Measurements from ENCODE around the gene QRSL1.
"Not testable (repeated sequence)": the region's sequence is repeated elsewhere in the genome, so short reads cannot be mapped to it uniquely, and the experiment has no call there.

The QRSL1 gene

GRCh38 chr6:106622412-106622811 is 7.0 kb upstream of the QRSL1 start:
- H3K18ac ChIP-seq (ENCODE audit: low read depth in 1 of 2, low read length in 2 of 2), result no peak overlapping the region
- no peak overlapping the region for H3K4ac ChIP-seq (ENCODE audit: low read depth in 1 of 2, low read length in 2 of 2)
- H4K91ac ChIP-seq (ENCODE audit: low read length), result no peak overlapping the region
- no peak overlapping the region for H2BK15ac ChIP-seq (ENCODE audit: low read depth, poor library complexity, severe bottlenecking)
- peaks cover 2% of the 10 kb centered on the region for H3K4me1 ChIP-seq (ENCODE audit: control insufficient read depth, insufficient read depth, low read depth, low read length)
- H3K9me3 ChIP-seq (ENCODE audit: control insufficient read depth, low read length), result no peaks in the 10 kb centered on the region
- H3K9ac ChIP-seq (ENCODE audit: low read length), result no peak overlapping the region
- H2BK120ac ChIP-seq (ENCODE audit: low read depth, low read length), result no peak overlapping the region
- no peak overlapping the region for H3K4me3 ChIP-seq (ENCODE audit: insufficient read depth in 1 of 2, low read depth in 1 of 2, low read length in 2 of 2)
- no peak overlapping the region for H2BK12ac ChIP-seq (ENCODE audit: low read length in 2 of 2)
- H3K36me3 ChIP-seq (ENCODE audit: control insufficient read depth in 1 of 2, insufficient read depth in 2 of 2, low read depth in 1 of 2, low read length in 2 of 2), result peaks cover 0 to 15% of the 10 kb centered on the region in 2 experiments
- H3K4me2 ChIP-seq (ENCODE audit: low read length, poor library complexity, severe bottlenecking), result no peak overlapping the region
- peaks cover 6% of the 10 kb centered on the region for H3K79me1 ChIP-seq (replicated peaks; ENCODE audit: low read length, poor library complexity, severe bottlenecking)
- peak overlapping the region; percentile 3 for H2AK5ac ChIP-seq (ENCODE audit: low read length, severe bottlenecking)
- peak overlapping the region in 1 of 2 experiments; percentile 24 for H3K23ac ChIP-seq (ENCODE audit: low read length in 2 of 2)
- no peak overlapping the region for H2BK5ac ChIP-seq (ENCODE audit: low read depth, low read length, poor library complexity, severe bottlenecking)
- H3K14ac ChIP-seq (ENCODE audit: low read length in 2 of 2), result no peak overlapping the region
- no peak overlapping the region for H4K8ac ChIP-seq (ENCODE audit: low read length)
- no peak overlapping the region for H2AFZ ChIP-seq (ENCODE audit: low read depth, low read length)
- H3K27ac ChIP-seq (ENCODE audit: low read length, poor library complexity, severe bottlenecking), result no peak overlapping the region
- no peak for DNase-seq
- H3K27me3 ChIP-seq (ENCODE audit: control insufficient read depth in 1 of 2, insufficient read depth in 1 of 2, low read length in 2 of 2), result no peaks in the 10 kb centered on the region
- WGBS, result 97% methylated on average over 8 of the region's 8 CpGs

- H3K27ac ChIP-seq (ENCODE audit: low read length, poor library complexity, severe bottlenecking), result no peak overlapping the region
- no peak overlapping the region for H3K9ac ChIP-seq (ENCODE audit: low read length)
- H2BK12ac ChIP-seq (ENCODE audit: low read length in 2 of 2), result no peak overlapping the region
- peaks cover 2% of the 10 kb centered on the region for H3K4me1 ChIP-seq (ENCODE audit: control insufficient read depth, insufficient read depth, low read depth, low read length)
- H3K36me3 ChIP-seq (ENCODE audit: control insufficient read depth in 1 of 2, insufficient read depth in 2 of 2, low read depth in 1 of 2, low read length in 2 of 2), result peaks cover 0 to 15% of the 10 kb centered on the region in 2 experiments
- H3K18ac ChIP-seq (ENCODE audit: low read depth in 1 of 2, low read length in 2 of 2), result no peak overlapping the region
- H3K9me3 ChIP-seq (ENCODE audit: control insufficient read depth, low read length), result no peaks in the 10 kb centered on the region
- H3K4me2 ChIP-seq (ENCODE audit: low read length, poor library complexity, severe bottlenecking), result no peak overlapping the region
- no peak overlapping the region for H3K4ac ChIP-seq (ENCODE audit: low read depth in 1 of 2, low read length in 2 of 2)
- no peak overlapping the region for H2BK5ac ChIP-seq (ENCODE audit: low read depth, low read length, poor library complexity, severe bottlenecking)
- no peak overlapping the region for H4K8ac ChIP-seq (ENCODE audit: low read length)
- no peak overlapping the region for H2AK5ac ChIP-seq (ENCODE audit: low read length, severe bottlenecking)
- no peak overlapping the region for H3K23ac ChIP-seq (ENCODE audit: low read length in 2 of 2)
- peaks cover 6% of the 10 kb centered on the region for H3K79me1 ChIP-seq (replicated peaks; ENCODE audit: low read length, poor library complexity, severe bottlenecking)
- H4K91ac ChIP-seq (ENCODE audit: low read length), result no peak overlapping the region
- DNase-seq, result no peak
- H2BK15ac ChIP-seq (ENCODE audit: low read depth, poor library complexity, severe bottlenecking), result no peak overlapping the region
- WGBS, result 82% methylated on average over 1 of the region's 1 CpG
- H3K27me3 ChIP-seq (ENCODE audit: control insufficient read depth in 1 of 2, insufficient read depth in 1 of 2, low read length in 2 of 2), result no peaks in the 10 kb centered on the region
- no peak overlapping the region for H3K14ac ChIP-seq (ENCODE audit: low read length in 2 of 2)
- no peak overlapping the region for H2AFZ ChIP-seq (ENCODE audit: low read depth, low read length)
- no peak overlapping the region for H3K4me3 ChIP-seq (ENCODE audit: insufficient read depth in 1 of 2, low read depth in 1 of 2, low read length in 2 of 2)
- no peak overlapping the region for H2BK120ac ChIP-seq (ENCODE audit: low read depth, low read length)
Observed at GRCh38 chr6:106623039-106623438, 6.3 kb upstream of the QRSL1 start.

GRCh38 chr6:106626485-106626884 is 2.9 kb upstream of the QRSL1 start:
- H2BK12ac ChIP-seq (ENCODE audit: low read length in 2 of 2), result no peak overlapping the region
- no peak overlapping the region for H3K4me2 ChIP-seq (ENCODE audit: low read length, poor library complexity, severe bottlenecking)
- peaks cover 0 to 11% of the 10 kb centered on the region in 2 experiments for H3K36me3 ChIP-seq (ENCODE audit: control insufficient read depth in 1 of 2, insufficient read depth in 2 of 2, low read depth in 1 of 2, low read length in 2 of 2)
- H3K4me1 ChIP-seq (ENCODE audit: control insufficient read depth, insufficient read depth, low read depth, low read length), result peaks cover 2% of the 10 kb centered on the region
- H3K4ac ChIP-seq (ENCODE audit: low read depth in 1 of 2, low read length in 2 of 2), result no peak overlapping the region
- H2BK5ac ChIP-seq (ENCODE audit: low read depth, low read length, poor library complexity, severe bottlenecking), result no peak overlapping the region
- no peak overlapping the region for H3K14ac ChIP-seq (ENCODE audit: low read length in 2 of 2)
- no peak overlapping the region for H2BK15ac ChIP-seq (ENCODE audit: low read depth, poor library complexity, severe bottlenecking)
- WGBS, result 70% methylated on average over 1 of the region's 2 CpGs
- no peak overlapping the region for H4K91ac ChIP-seq (ENCODE audit: low read length)
- H4K8ac ChIP-seq (ENCODE audit: low read length), result no peak overlapping the region
- no peak overlapping the region for H3K9ac ChIP-seq (ENCODE audit: low read length)
- no peak for DNase-seq
- no peak overlapping the region for H2AFZ ChIP-seq (ENCODE audit: low read depth, low read length)
- no peak overlapping the region for H2AK5ac ChIP-seq (ENCODE audit: low read length, severe bottlenecking)
- no peaks in the 10 kb centered on the region for H3K9me3 ChIP-seq (ENCODE audit: control insufficient read depth, low read length)
- H3K18ac ChIP-seq (ENCODE audit: low read depth in 1 of 2, low read length in 2 of 2), result no peak overlapping the region
- H3K27me3 ChIP-seq (ENCODE audit: control insufficient read depth in 1 of 2, insufficient read depth in 1 of 2, low read length in 2 of 2), result no peaks in the 10 kb centered on the region
- no peak overlapping the region for H3K27ac ChIP-seq (ENCODE audit: low read length, poor library complexity, severe bottlenecking)
- peaks cover 5% of the 10 kb centered on the region for H3K79me1 ChIP-seq (replicated peaks; ENCODE audit: low read length, poor library complexity, severe bottlenecking)
- peak overlapping the region in 1 of 2 experiments; percentile 69 for H3K23ac ChIP-seq (ENCODE audit: low read length in 2 of 2)
- H2BK120ac ChIP-seq (ENCODE audit: low read depth, low read length), result no peak overlapping the region
- no peak overlapping the region for H3K4me3 ChIP-seq (ENCODE audit: insufficient read depth in 1 of 2, low read depth in 1 of 2, low read length in 2 of 2)

- not testable (repeated sequence) for H3K27me3 ChIP-seq (ENCODE audit: control insufficient read depth in 1 of 2, insufficient read depth in 1 of 2, low read length in 2 of 2); H4K8ac ChIP-seq (ENCODE audit: low read length); H3K4me2 ChIP-seq (ENCODE audit: low read length, poor library complexity, severe bottlenecking); DNase-seq; H3K9me3 ChIP-seq (ENCODE audit: control insufficient read depth, low read length); H2BK5ac ChIP-seq (ENCODE audit: low read depth, low read length, poor library complexity, severe bottlenecking); H2BK15ac ChIP-seq (ENCODE audit: low read depth, poor library complexity, severe bottlenecking); H2BK120ac ChIP-seq (ENCODE audit: low read depth, low read length); H3K4me1 ChIP-seq (ENCODE audit: control insufficient read depth, insufficient read depth, low read depth, low read length); H2AK5ac ChIP-seq (ENCODE audit: low read length, severe bottlenecking); H3K9ac ChIP-seq (ENCODE audit: low read length); H2AFZ ChIP-seq (ENCODE audit: low read depth, low read length); H3K4me3 ChIP-seq (ENCODE audit: insufficient read depth in 1 of 2, low read depth in 1 of 2, low read length in 2 of 2); H3K27ac ChIP-seq (ENCODE audit: low read length, poor library complexity, severe bottlenecking); H3K79me1 ChIP-seq (replicated peaks; ENCODE audit: low read length, poor library complexity, severe bottlenecking); H3K18ac ChIP-seq (ENCODE audit: low read depth in 1 of 2, low read length in 2 of 2); H3K23ac ChIP-seq (ENCODE audit: low read length in 2 of 2); H3K36me3 ChIP-seq (ENCODE audit: control insufficient read depth in 1 of 2, insufficient read depth in 2 of 2, low read depth in 1 of 2, low read length in 2 of 2); H2BK12ac ChIP-seq (ENCODE audit: low read length in 2 of 2); H3K4ac ChIP-seq (ENCODE audit: low read depth in 1 of 2, low read length in 2 of 2); H4K91ac ChIP-seq (ENCODE audit: low read length); H3K14ac ChIP-seq (ENCODE audit: low read length in 2 of 2)
- 94% methylated on average over 16 of the region's 16 CpGs for WGBS
Observed at GRCh38 chr6:106627760-106628159, 1.6 kb upstream of the QRSL1 start.

All from mesenchymal stem cell (in vitro differentiated cells and primary cell).